C4-2B (cell line): Measurements from ENCODE around the gene EFCC1.

Experiments
- ZFX ChIP-seq: fragments of 450-650 bp; IDR thresholded peaks from 2 replicates; pipeline ENCODE4 v1.6.1; 2017
- TF ChIP-seq, protein P1 (sequence below): fragments of 450-650 bp; conservative IDR thresholded peaks from 2 replicates; pipeline ENCODE4 v1.5.1; 2017; ENCODE audit warnings: mild to moderate bottlenecking

DNA sequence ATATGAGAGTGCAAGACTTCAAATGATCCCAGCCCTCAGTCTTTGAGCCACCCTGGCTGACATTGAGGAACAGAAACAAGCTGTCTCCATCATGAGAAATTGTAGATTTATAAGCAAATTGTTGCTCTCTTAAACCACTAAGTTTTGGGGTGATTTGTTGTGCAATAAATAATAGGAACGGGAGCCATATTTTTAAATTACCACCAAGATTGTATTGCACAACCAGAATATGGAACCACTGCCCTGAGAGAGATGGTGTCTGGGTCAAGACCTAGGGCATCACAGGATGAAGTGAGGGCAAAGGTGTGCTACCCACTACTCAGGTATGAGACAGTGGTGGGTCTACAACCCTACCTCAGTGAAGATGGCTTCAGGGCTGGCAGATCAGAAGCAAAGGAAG lies 4.9 kb upstream of the EFCC1 start:
- TF ChIP-seq, protein P1, sequence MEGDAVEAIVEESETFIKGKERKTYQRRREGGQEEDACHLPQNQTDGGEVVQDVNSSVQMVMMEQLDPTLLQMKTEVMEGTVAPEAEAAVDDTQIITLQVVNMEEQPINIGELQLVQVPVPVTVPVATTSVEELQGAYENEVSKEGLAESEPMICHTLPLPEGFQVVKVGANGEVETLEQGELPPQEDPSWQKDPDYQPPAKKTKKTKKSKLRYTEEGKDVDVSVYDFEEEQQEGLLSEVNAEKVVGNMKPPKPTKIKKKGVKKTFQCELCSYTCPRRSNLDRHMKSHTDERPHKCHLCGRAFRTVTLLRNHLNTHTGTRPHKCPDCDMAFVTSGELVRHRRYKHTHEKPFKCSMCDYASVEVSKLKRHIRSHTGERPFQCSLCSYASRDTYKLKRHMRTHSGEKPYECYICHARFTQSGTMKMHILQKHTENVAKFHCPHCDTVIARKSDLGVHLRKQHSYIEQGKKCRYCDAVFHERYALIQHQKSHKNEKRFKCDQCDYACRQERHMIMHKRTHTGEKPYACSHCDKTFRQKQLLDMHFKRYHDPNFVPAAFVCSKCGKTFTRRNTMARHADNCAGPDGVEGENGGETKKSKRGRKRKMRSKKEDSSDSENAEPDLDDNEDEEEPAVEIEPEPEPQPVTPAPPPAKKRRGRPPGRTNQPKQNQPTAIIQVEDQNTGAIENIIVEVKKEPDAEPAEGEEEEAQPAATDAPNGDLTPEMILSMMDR, result no peak
- no peak for TF ChIP-seq ZFX
